HG03520 (cell line): ENCODE data around the gene TCF7L1.

Experiments used
- ATAC-seq: cut with Tn5 transposase; IDR thresholded peaks from one replicate; pipeline ENCODE4 v1.9.1; 2021; ENCODE audit warnings: mild to moderate bottlenecking, moderate library complexity; ENCODE audit not compliant: unreplicated experiment

TCF7L1 gene

GRCh38 chr2:85215448-85216401 is 82.5 kb downstream of the TCF7L1 start:
- no peak for ATAC-seq

GRCh38 chr2:85216927-85217326 is 83.7 kb downstream of the TCF7L1 start:
- no peak for ATAC-seq

- no peak for ATAC-seq
Observed at GRCh38 chr2:85221067-85221691, 88.0 kb downstream of the TCF7L1 start.

GRCh38 chr2:85222792-85223191 is 89.6 kb downstream of the TCF7L1 start:
- no peak for ATAC-seq

- ATAC-seq, result no peak
Observed at GRCh38 chr2:85226783-85227182, 93.6 kb downstream of the TCF7L1 start.

- ATAC-seq, result no peak
Observed at GRCh38 chr2:85230679-85231467, 97.7 kb downstream of the TCF7L1 start.

- no peak for ATAC-seq
Observed at GRCh38 chr2:85231468-85231805, 98.2 kb downstream of the TCF7L1 start.

GRCh38 chr2:85231952-85232351 is 98.8 kb downstream of the TCF7L1 start:
- no peak for ATAC-seq

- ATAC-seq, result no peak
Observed at GRCh38 chr2:85234868-85235267, 101.7 kb downstream of the TCF7L1 start.

- no peak for ATAC-seq
Observed at GRCh38 chr2:85235281-85235680, 102.1 kb downstream of the TCF7L1 start.

GRCh38 chr2:85236084-85236483 is 102.9 kb downstream of the TCF7L1 start:
- ATAC-seq, result no peak

GRCh38 chr2:85237849-85238565 is 104.8 kb downstream of the TCF7L1 start:
- no peak for ATAC-seq

- no peak for ATAC-seq
Observed at GRCh38 chr2:85238607-85239006, 105.4 kb downstream of the TCF7L1 start.

- no peak for ATAC-seq
Observed at GRCh38 chr2:85239102-85239501, 105.9 kb downstream of the TCF7L1 start.

- no peak for ATAC-seq
Observed at GRCh38 chr2:85240055-85240454, 106.9 kb downstream of the TCF7L1 start.

- no peak for ATAC-seq
Observed at GRCh38 chr2:85242321-85242720, 109.1 kb downstream of the TCF7L1 start.

- ATAC-seq, result no peak
Observed at GRCh38 chr2:85243101-85244072, 110.2 kb downstream of the TCF7L1 start.

GRCh38 chr2:85244828-85245227 is 111.6 kb downstream of the TCF7L1 start:
- ATAC-seq, result no peak

- ATAC-seq, result no peak
Observed at GRCh38 chr2:85245891-85246290, 112.7 kb downstream of the TCF7L1 start.

GRCh38 chr2:85246348-85246747 is 113.2 kb downstream of the TCF7L1 start:
- ATAC-seq, result no peak
